K562 (cell line): ENCODE results near the gene ACOT7. TPM values are rescaled to one million over a fixed set of nuclear protein-coding genes. Genes with fewer than 3 reads are reported as not detected.
A peak's percentile ranks its signal among the peaks of the same experiment; 100 is the strongest.

Experiments
- ATF1 ChIP-seq, 2 experiments: fragments of 450-650 bp in 1 of 2; IDR thresholded peaks; 2 replicates each; pipeline ENCODE4 v1.6.1; 2016; ENCODE audit warnings: missing compliant biosample characterization in 1 of 2, missing genetic modification characterization in 1 of 2
- BRD4 ChIP-seq: fragments of 200-600 bp; sonication (generic); IDR thresholded peaks from 2 replicates; pipeline ENCODE4 v1.6.1; 2017; ENCODE audit warnings: inconsistent platforms
- FIP1L1 ChIP-seq: fragments of 200-400 bp; formaldehyde crosslinking; IDR thresholded peaks from 2 replicates; pipeline ENCODE4 v1.6.1; 2018; ENCODE audit warnings: mild to moderate bottlenecking, low read depth, low read length; ENCODE audit not compliant: poor library complexity, severe bottlenecking
- FOXP4 ChIP-seq: sonication (generic); formaldehyde crosslinking; IDR thresholded peaks from 2 replicates; pipeline ENCODE4 v1.8.0; 2022; ENCODE audit warnings: mild to moderate bottlenecking, missing genetic modification reagents, borderline replicate concordance
- ILF3 ChIP-seq: fragments of 450-650 bp; IDR thresholded peaks from 2 replicates; pipeline ENCODE4 v1.6.1; 2018; ENCODE audit warnings: antibody characterized with exemption, mild to moderate bottlenecking, moderate library complexity, borderline replicate concordance
- KLF1 ChIP-seq: fragments of 450-650 bp; IDR thresholded peaks from 2 replicates; pipeline ENCODE4 v1.6.1; 2016; ENCODE audit warnings: missing genetic modification characterization, missing compliant biosample characterization
- KLF10 ChIP-seq: fragments of 250-450 bp; sonication (Bioruptor Pico); IDR thresholded peaks from 2 replicates; pipeline ENCODE4 v1.6.1; 2021; ENCODE audit warnings: matching md5 sums
- MITF ChIP-seq: IDR thresholded peaks from 2 replicates; pipeline ENCODE4 v1.6.1; 2014; ENCODE audit warnings: antibody characterized with exemption
- MTA2 ChIP-seq: fragments of 450-650 bp; IDR thresholded peaks from 2 replicates; pipeline ENCODE4 v1.6.1; 2016; ENCODE audit warnings: low read depth
- SIN3A ChIP-seq, 2 experiments: fragments of 150-350 bp in 1 of 2; IDR thresholded peaks; 2 replicates each; pipeline ENCODE4 v1.6.1; 2011 to 2016; ENCODE audit warnings: borderline replicate concordance in 2 of 2, low read depth in 2 of 2, low read length in 2 of 2, mild to moderate bottlenecking in 2 of 2, moderate library complexity in 2 of 2; ENCODE audit not compliant: control insufficient read depth in 1 of 2
- TRIM25 ChIP-seq: fragments of 450-650 bp; IDR thresholded peaks from 2 replicates; pipeline ENCODE4 v1.7.0; 2016; ENCODE audit warnings: borderline replicate concordance
- ZNF121 ChIP-seq: sonication (generic); formaldehyde crosslinking; conservative IDR thresholded peaks from 2 replicates; pipeline ENCODE4 v1.8.0; 2022; ENCODE audit warnings: missing genetic modification reagents
- ZNF232 ChIP-seq: sonication (generic); formaldehyde crosslinking; IDR thresholded peaks from 2 replicates; pipeline ENCODE4 v1.8.0; 2022; ENCODE audit warnings: mild to moderate bottlenecking, missing genetic modification reagents
- ZNF277 ChIP-seq: fragments of 250-450 bp; sonication (Bioruptor Pico); IDR thresholded peaks from 2 replicates; pipeline ENCODE4 v1.8.0; 2022; ENCODE audit warnings: inconsistent platforms, mild to moderate bottlenecking, moderate library complexity, borderline replicate concordance
- polyA plus RNA-seq, 8 experiments: library from polyadenylated mRNA; depleted of rRNA in 4 of 8; stranded (reverse) in 5 of 8; unstranded in 3 of 8; fragments of >200 nt; fragmentation: Nextera tagmentation in 2 of 8; fragmentation: Illumina TruSeq in 1 of 8; extraction: Ambion mirVana in 2 of 8; extraction: Trizol in 1 of 8; gene quantifications; 2 replicates each; pipeline versions ENCODE4 v1.2.1 to v1.2.3, GENCODE V29; 2011 to 2014; ENCODE audit warnings: inconsistent platforms in 1 of 8, missing spikeins in 1 of 8
- total RNA-seq, 7 experiments: library from RNA; depleted of rRNA in 6 of 7; stranded (reverse); fragments of >200 nt in 6 of 7; fragmentation: Illumina TruSeq in 2 of 7; extraction: Trizol in 2 of 7; gene quantifications; 2 replicates each; pipeline versions ENCODE4 v1.2.1 to v1.2.3, GENCODE V29; 2011 to 2021; ENCODE audit warnings: low replicate concordance in 1 of 7
- TF ChIP-seq, protein P1 (sequence below): fragments of 450-650 bp; formaldehyde crosslinking; IDR thresholded peaks from 2 replicates; pipeline ENCODE4 v1.4.0; 2022; ENCODE audit warnings: mild to moderate bottlenecking, moderate library complexity
- TF ChIP-seq, protein P2 (sequence below): sonication (generic); formaldehyde crosslinking; IDR thresholded peaks from 2 replicates; pipeline ENCODE4 v1.4.0; 2020; ENCODE audit warnings: mild to moderate bottlenecking, missing genetic modification reagents

ACOT7 gene
- total and polyA plus RNA-seq, 9 of the 15 experiments (the other 6 are each of a cell fraction or from before 2014, with no cell fraction given), result 7.0 to 92.6 (median 37.2) TPM

GRCh38 chr1:6393400-6394187, at the start of gene ACOT7 (continued):
- TF ChIP-seq ATF1 (CRISPR knock-in tag; IDR thresholded peaks at IDR 0.05), result no peak
- peak; percentile 86 for TF ChIP-seq ATF1 (tag; IDR thresholded peaks at IDR 0.05)
- TF ChIP-seq MTA2, result no peak
- peak; percentile 94; the same call in 1 of the 2 replicates for TF ChIP-seq FOXP4
- no peak for TF ChIP-seq ZNF277 (CRISPR knock-in tag)
- TF ChIP-seq, protein P1, sequence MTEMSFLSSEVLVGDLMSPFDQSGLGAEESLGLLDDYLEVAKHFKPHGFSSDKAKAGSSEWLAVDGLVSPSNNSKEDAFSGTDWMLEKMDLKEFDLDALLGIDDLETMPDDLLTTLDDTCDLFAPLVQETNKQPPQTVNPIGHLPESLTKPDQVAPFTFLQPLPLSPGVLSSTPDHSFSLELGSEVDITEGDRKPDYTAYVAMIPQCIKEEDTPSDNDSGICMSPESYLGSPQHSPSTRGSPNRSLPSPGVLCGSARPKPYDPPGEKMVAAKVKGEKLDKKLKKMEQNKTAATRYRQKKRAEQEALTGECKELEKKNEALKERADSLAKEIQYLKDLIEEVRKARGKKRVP, result 0 out of 2 replicates have a peak, but pooled peaks have one; percentile 19
- TF ChIP-seq MITF, result peak; percentile 89
- TF ChIP-seq, protein P2, sequence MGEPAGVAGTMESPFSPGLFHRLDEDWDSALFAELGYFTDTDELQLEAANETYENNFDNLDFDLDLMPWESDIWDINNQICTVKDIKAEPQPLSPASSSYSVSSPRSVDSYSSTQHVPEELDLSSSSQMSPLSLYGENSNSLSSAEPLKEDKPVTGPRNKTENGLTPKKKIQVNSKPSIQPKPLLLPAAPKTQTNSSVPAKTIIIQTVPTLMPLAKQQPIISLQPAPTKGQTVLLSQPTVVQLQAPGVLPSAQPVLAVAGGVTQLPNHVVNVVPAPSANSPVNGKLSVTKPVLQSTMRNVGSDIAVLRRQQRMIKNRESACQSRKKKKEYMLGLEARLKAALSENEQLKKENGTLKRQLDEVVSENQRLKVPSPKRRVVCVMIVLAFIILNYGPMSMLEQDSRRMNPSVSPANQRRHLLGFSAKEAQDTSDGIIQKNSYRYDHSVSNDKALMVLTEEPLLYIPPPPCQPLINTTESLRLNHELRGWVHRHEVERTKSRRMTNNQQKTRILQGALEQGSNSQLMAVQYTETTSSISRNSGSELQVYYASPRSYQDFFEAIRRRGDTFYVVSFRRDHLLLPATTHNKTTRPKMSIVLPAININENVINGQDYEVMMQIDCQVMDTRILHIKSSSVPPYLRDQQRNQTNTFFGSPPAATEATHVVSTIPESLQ (CRISPR knock-in tag), result 0 out of 2 replicates have a peak, but pooled peaks have one; percentile 68
- TF ChIP-seq KLF1, result peak; percentile 99
- TF ChIP-seq TRIM25, result no peak
- no peak; the same call in 1 of the 2 replicates for TF ChIP-seq ILF3
- TF ChIP-seq ZNF121 (CRISPR knock-in tag), result no peak; the same call in 1 of the 2 replicates
- peak; percentile 50 to 96; a peak in 3 of 4 replicates for TF ChIP-seq SIN3A (IDR thresholded peaks at IDR 0.05; ENCODE audit: borderline replicate concordance in 2 of 2, control insufficient read depth in 1 of 2, low read depth in 2 of 2, low read length in 2 of 2)
- TF ChIP-seq ZNF232, result peak; percentile 39; the same call in 1 of the 2 replicates
- TF ChIP-seq KLF10 (CRISPR knock-in tag), result no peak
- peak; percentile 46 for TF ChIP-seq FIP1L1
- peak; percentile 67; the same call in 1 of the 2 replicates for TF ChIP-seq BRD4
